WI38 (cell line): Measurements from ENCODE around the gene PLA2R1.

Experiments
- H3K4me3 ChIP-seq: 2 replicates; pipeline ENCODE4 v1.5.1; 2011; ENCODE audit warnings: low read depth, mild to moderate bottlenecking, control low read depth, low read length
- CTCF ChIP-seq: IDR thresholded peaks from 2 replicates; pipeline ENCODE4 v1.5.1; 2012; ENCODE audit warnings: low read depth, mild to moderate bottlenecking, control low read depth, low read length

PLA2R1 gene

DNA sequence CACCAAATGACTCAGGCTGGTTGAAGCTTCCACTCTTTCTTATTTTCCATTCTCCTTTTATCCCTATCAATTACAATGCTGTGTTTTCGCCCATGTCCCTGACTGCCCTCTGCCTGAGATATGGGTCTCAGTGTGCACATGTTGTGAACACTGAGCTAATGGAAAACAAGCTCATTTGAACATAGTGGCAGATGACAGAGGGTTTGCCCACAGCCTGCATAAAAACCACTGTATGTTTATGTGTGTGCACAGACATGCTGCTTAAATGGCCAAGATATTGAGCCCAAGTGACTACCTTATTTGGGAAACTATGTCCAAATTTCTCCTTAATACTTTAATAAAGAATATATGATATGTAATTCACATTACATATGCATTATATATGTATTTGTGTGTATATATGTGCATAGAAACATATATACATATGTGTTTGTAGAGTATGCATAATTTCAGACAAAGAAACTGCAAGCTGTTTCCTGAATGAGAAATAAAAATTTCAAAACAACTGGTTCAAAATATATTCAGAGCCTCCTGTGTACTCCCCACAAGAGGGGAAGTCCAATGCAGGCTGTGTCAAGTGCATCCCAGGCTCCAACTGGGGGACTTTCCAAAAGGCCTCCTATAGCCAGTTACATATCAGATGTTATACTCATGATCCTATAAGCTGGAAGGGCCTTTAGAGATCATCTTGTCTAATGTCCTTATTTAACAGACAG lies 171.7 kb downstream of the PLA2R1 start:
- H3K4me3 ChIP-seq = no peak overlapping the region
- TF ChIP-seq CTCF = no peak

DNA sequence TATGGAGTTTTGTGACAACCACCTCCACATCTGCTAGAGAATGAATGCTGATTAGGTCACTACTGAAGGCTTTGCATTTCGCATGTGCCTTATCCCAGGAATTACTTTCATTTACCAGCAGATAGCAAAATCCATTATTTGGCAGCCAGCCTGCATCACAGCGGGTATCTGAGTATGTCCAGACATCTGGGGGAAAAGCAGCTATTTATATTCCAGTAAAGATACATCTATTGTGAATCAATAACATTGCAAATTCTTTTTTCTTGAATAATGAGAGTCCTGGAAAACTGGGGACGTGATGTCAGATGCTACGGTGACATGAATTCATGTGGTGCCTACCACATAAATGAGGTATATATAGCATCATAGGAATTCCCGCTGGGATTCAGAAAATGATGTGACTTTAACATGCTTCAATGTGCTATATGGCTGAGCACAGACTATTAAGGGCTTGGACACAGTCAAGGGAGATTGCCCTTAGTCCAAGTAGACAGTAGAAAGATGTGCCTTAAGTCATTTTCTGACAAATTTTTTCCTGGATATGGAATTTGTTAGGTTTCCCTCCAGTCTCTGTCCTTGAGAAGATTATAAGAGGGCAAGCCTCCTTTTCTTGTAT lies 180.2 kb downstream of the PLA2R1 start:
- TF ChIP-seq CTCF = no peak
- no peak overlapping the region for H3K4me3 ChIP-seq
